GM12878 (cell line): ENCODE measurements around the gene VTA1. TPM values are rescaled to one million over a fixed set of nuclear protein-coding genes. Genes with fewer than 3 reads are reported as not detected.

Source experiments
- ATAC-seq: fragments of 200-7000 bp; cut with Tn5 transposase; 3 replicates; pipeline ENCODE4 v1.9.1; 2020; ENCODE audit warnings: mild to moderate bottlenecking, moderate library complexity
- BruUV-seq: library from RNA; stranded (reverse); fragments of 400-500 nt; replicated peaks from 2 replicates; lab custom pipeline; 2021; lab: Mats Ljungman, UMichigan
- CTCF ChIA-PET: fragments of 300-600 bp; sonication (Branson Sonifier 250); formaldehyde crosslinking; extraction: SDS; loops from one replicate; lab custom pipeline; 2021; ENCODE audit warnings: inconsistent platforms; lab: Yijun Ruan, JAX
- POLR2A ChIA-PET: fragments of 350-600 bp; formaldehyde crosslinking; extraction: SDS; loops from one replicate; lab custom pipeline; 2021; ENCODE audit warnings: inconsistent platforms; lab: Charles Lee
- RAD21 ChIA-PET: fragments of 300-600 bp; sonication (Branson Sonifier 250); formaldehyde crosslinking; loops from one replicate; lab custom pipeline; 2023; ENCODE audit warnings: antibody characterized with exemption; ENCODE audit not compliant: unreplicated experiment; lab: Charles Lee
- SMC1A ChIA-PET: fragments of 300-600 bp; sonication (Branson Sonifier 250); formaldehyde crosslinking; loops from one replicate; lab custom pipeline; 2023; ENCODE audit not compliant: unreplicated experiment, uncharacterized antibody; lab: Charles Lee
- DNase-seq: peaks from one replicate; pipeline ENCODE4 v3.0.0-alpha.2; 2011; ENCODE audit warnings: low read depth, low spot score
- FAIRE-seq: peaks from 3 replicates; lab custom pipeline; 2011; peaks lifted over from hg19 to GRCh38; lab: Jason Lieb, UNC
- H2AFZ ChIP-seq: 2 replicates; pipeline ENCODE4 v1.6.0; 2011; ENCODE audit warnings: low read depth, low read length, control low read depth; ENCODE audit not compliant: control insufficient read depth
- H3K27ac ChIP-seq: 2 replicates; pipeline ENCODE4 v1.5.1; 2011; ENCODE audit warnings: control low read depth; ENCODE audit not compliant: control insufficient read depth, insufficient read depth
- H3K27me3 ChIP-seq, 2 experiments: replicated peaks in 1 of 2; 2 replicates each; pipeline versions ENCODE4 v1.6.0 to v1.6.1; 2011; ENCODE audit warnings: low read length in 1 of 2; ENCODE audit not compliant: control insufficient read depth in 2 of 2, insufficient read depth in 2 of 2
- H3K36me3 ChIP-seq, 2 experiments: 2 replicates each; pipeline ENCODE4 v1.5.1; 2011; ENCODE audit warnings: low read length in 1 of 2; ENCODE audit not compliant: control insufficient read depth in 2 of 2, insufficient read depth in 2 of 2
- H3K4me1 ChIP-seq: 2 replicates; pipeline ENCODE4 v1.6.1; 2011; ENCODE audit warnings: mild to moderate bottlenecking, low read length, moderate library complexity, mixed read lengths; ENCODE audit not compliant: control insufficient read depth, insufficient read depth
- H3K4me2 ChIP-seq: 2 replicates; pipeline ENCODE4 v1.6.0; 2011; ENCODE audit warnings: control low read depth; ENCODE audit not compliant: control insufficient read depth, insufficient read depth
- H3K4me3 ChIP-seq: fragments of 200-600 bp; sonication (generic); 2 replicates; pipeline ENCODE4 v1.5.1; 2016
- H3K79me2 ChIP-seq: 2 replicates; pipeline ENCODE4 v1.6.0; 2011; ENCODE audit warnings: low read length; ENCODE audit not compliant: control insufficient read depth, insufficient read depth
- H3K9ac ChIP-seq: 2 replicates; pipeline ENCODE4 v1.8.0; 2011; ENCODE audit warnings: low read length, control low read depth, mixed read lengths; ENCODE audit not compliant: control insufficient read depth, insufficient read depth
- H3K9me3 ChIP-seq: replicated peaks from 3 replicates; pipeline ENCODE4 v1.5.1; 2011; ENCODE audit warnings: mild to moderate bottlenecking, low read length; ENCODE audit not compliant: control insufficient read depth, insufficient read depth
- H4K20me1 ChIP-seq: 2 replicates; pipeline ENCODE4 v1.6.0; 2011; ENCODE audit not compliant: control insufficient read depth, insufficient read depth
- BRCA1 ChIP-seq: IDR thresholded peaks from 2 replicates; pipeline ENCODE4 v1.6.1; 2011; ENCODE audit warnings: low read depth, low read length, improper control_type of control experiment
- CREB1 ChIP-seq: IDR thresholded peaks from 2 replicates; pipeline ENCODE4 v1.6.1; 2012; ENCODE audit warnings: low read depth, mild to moderate bottlenecking, inconsistent platforms
- CREM ChIP-seq: IDR thresholded peaks from 2 replicates; pipeline ENCODE4 v1.6.1; 2014; ENCODE audit warnings: antibody characterized with exemption, low read depth
- GABPA ChIP-seq: IDR thresholded peaks from 2 replicates; pipeline ENCODE4 v1.6.1; 2014; ENCODE audit warnings: antibody characterized with exemption, low read depth, mild to moderate bottlenecking, inconsistent platforms
- IKZF1 ChIP-seq: fragments of 450-650 bp; conservative IDR thresholded peaks from 2 replicates; pipeline ENCODE4 v1.6.1; 2017; ENCODE audit warnings: antibody characterized with exemption, mild to moderate bottlenecking
- JUNB ChIP-seq: IDR thresholded peaks from 2 replicates; pipeline ENCODE4 v1.6.1; 2016; ENCODE audit warnings: antibody characterized with exemption, mild to moderate bottlenecking
- JUND ChIP-seq: IDR thresholded peaks from 2 replicates; pipeline ENCODE4 v1.6.1; 2012; ENCODE audit warnings: low read depth, mild to moderate bottlenecking, low read length, improper control_type of control experiment, moderate library complexity
- NBN ChIP-seq: fragments of 450-650 bp; IDR thresholded peaks from 2 replicates; pipeline ENCODE4 v1.6.1; 2016
- NR2F1 ChIP-seq: fragments of 450-650 bp; conservative IDR thresholded peaks from 2 replicates; pipeline ENCODE4 v1.6.1; 2017; ENCODE audit warnings: mild to moderate bottlenecking
- RAD51 ChIP-seq: fragments of 450-650 bp; IDR thresholded peaks from 2 replicates; pipeline ENCODE4 v1.6.1; 2016; ENCODE audit warnings: moderate library complexity, mild to moderate bottlenecking, inconsistent platforms
- RUNX3 ChIP-seq: IDR thresholded peaks from 2 replicates; pipeline ENCODE4 v1.6.1; 2012; ENCODE audit warnings: low read length, inconsistent platforms
- SMAD1 ChIP-seq: fragments of 450-650 bp; IDR thresholded peaks from 2 replicates; pipeline ENCODE4 v1.6.1; 2018; ENCODE audit warnings: mild to moderate bottlenecking, low read depth; ENCODE audit not compliant: partially characterized antibody
- SPI1 ChIP-seq: IDR thresholded peaks from 2 replicates; pipeline ENCODE4 v1.6.1; 2011; ENCODE audit warnings: low read depth, mild to moderate bottlenecking, low read length, moderate library complexity, borderline replicate concordance; ENCODE audit not compliant: insufficient read depth
- SREBF1 ChIP-seq: IDR thresholded peaks from 2 replicates; pipeline ENCODE4 v1.6.1; 2012; ENCODE audit warnings: mild to moderate bottlenecking, low read length
- SREBF2 ChIP-seq: IDR thresholded peaks from 2 replicates; pipeline ENCODE4 v1.6.1; 2012; ENCODE audit warnings: mild to moderate bottlenecking, low read length
- TAF1 ChIP-seq: IDR thresholded peaks from 2 replicates; pipeline ENCODE4 v1.6.1; 2011; ENCODE audit warnings: mild to moderate bottlenecking, low read depth, low read length, borderline replicate concordance
- ZNF384 ChIP-seq: IDR thresholded peaks from 2 replicates; pipeline ENCODE4 v1.6.1; 2012; ENCODE audit warnings: low read depth, mild to moderate bottlenecking, low read length, improper control_type of control experiment, borderline replicate concordance
- WGBS: methylation state at CpG from one replicate; pipeline ENCODE4 v1.1.6; 2016; ENCODE audit warnings: low lambda C conversion rate; ENCODE audit not compliant: insufficient replicate concordance, insufficient coverage; ENCODE audit errors: missing lambda C conversion rate; 5-methylcytosine and 5-hydroxymethylcytosine counted together
- in situ Hi-C: fragments of 300-500 bp; cut with MboI; formaldehyde crosslinking; loops from 9 replicates; pipeline ENCODE4 v1.14.3; 2018; ENCODE audit warnings: mixed read lengths
- intact Hi-C: fragments of 100-400 bp; cut with micrococcal nuclease; formaldehyde crosslinking; loops from one replicate; pipeline ENCODE4 v1.14.2; 2022; ENCODE audit not compliant: unreplicated experiment
- polyA plus RNA-seq, 11 experiments: library from polyadenylated mRNA; depleted of rRNA in 4 of 11; unstranded in 6 of 11; stranded (reverse) in 5 of 11; fragments of >200 nt; fragmentation: Nextera tagmentation in 4 of 11; fragmentation: Illumina TruSeq in 1 of 11; extraction: Ambion mirVana in 4 of 11; extraction: Trizol in 1 of 11; gene quantifications; 1 replicate in 1 of 11; 2 replicates in 10 of 11; pipeline versions ENCODE4 v1.2.1 to v1.2.3, GENCODE V29; 2011 to 2016; ENCODE audit warnings: inconsistent platforms in 2 of 11, missing spikeins in 2 of 11, low read depth in 1 of 11
- total RNA-seq, 4 experiments: library from RNA; depleted of rRNA in 3 of 4; stranded (reverse); fragments of >200 nt in 3 of 4; fragmentation: Illumina TruSeq in 1 of 4; extraction: Trizol in 1 of 4; gene quantifications; 2 replicates each; pipeline versions ENCODE4 v1.2.1 to v1.2.3, GENCODE V29; 2013 to 2021
- TF ChIP-seq, protein P1 (sequence below): fragments of 150-350 bp; IDR thresholded peaks from 2 replicates; pipeline ENCODE4 v1.6.1; 2016; ENCODE audit warnings: low read depth, low read length
- TF ChIP-seq, protein P2 (sequence below): IDR thresholded peaks from 2 replicates; pipeline ENCODE4 v1.6.1; 2012; ENCODE audit warnings: low read depth, low read length, improper control_type of control experiment
- TF ChIP-seq, protein P3 (sequence below): fragments of 450-650 bp; IDR thresholded peaks from 2 replicates; pipeline ENCODE4 v1.6.1; 2017; ENCODE audit warnings: low read depth, mild to moderate bottlenecking, moderate library complexity

The VTA1 gene
- total and polyA plus RNA-seq, 10 of the 15 experiments (the other 5 are each of a cell fraction or from before 2014, with no cell fraction given): 48.3 to 126 (median 90.7) TPM

DNA sequence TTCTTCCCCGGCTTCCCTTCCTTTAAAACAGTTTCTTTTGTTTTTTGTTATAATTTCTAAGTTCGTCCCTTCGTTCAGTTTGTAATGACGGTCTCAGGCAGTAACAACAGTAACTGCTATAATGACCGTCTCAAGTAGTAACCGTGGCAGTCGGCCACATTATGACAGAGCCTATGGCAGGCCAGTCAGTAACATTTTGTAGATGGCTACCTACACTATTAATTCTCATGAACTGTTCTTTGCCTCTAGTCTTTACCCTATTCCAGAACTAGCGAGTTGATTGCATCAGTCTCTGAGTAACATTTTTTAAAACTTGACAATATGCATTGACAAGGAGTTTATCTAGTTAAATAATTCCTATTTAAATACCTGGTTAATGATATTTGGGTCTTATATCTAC lies 111.7 kb downstream of the VTA1 start:
- Histone ChIP-seq H3K36me3 (no peaks in the 10 kb centered on the region), H3K9me3 (no peaks in the 10 kb centered on the region), H3K4me3 (no peak overlapping the region), H3K4me2 (no peak overlapping the region), H3K79me2 (no peaks in the 10 kb centered on the region), H3K9ac (no peak overlapping the region), H3K27me3 (no peaks in the 10 kb centered on the region), H4K20me1 (no peaks in the 10 kb centered on the region), H2AFZ (no peak overlapping the region), H3K27ac (no peak overlapping the region), H3K4me1 (no peaks in the 10 kb centered on the region)
- CTCF ChIA-PET: no interaction called here
- RAD21 ChIA-PET: no interaction called here
- BruUV-seq: no TSS peak
- POLR2A ChIA-PET: no interaction called here
- in situ Hi-C loops: no loop called here
- WGBS: 63% methylated on average over 8 of the region's 8 CpGs
- ATAC-seq (no peak), DNase-seq (no peak), FAIRE-seq (no peak)
- SMC1A ChIA-PET: no interaction called here
- TF ChIP-seq IKZF1 (no peak), SPI1 (no peak), BRCA1 (no peak), GABPA (no peak), NBN (no peak), TAF1 (no peak), ZNF384 (no peak), SMAD1 (no peak), RAD51 (no peak), JUND (no peak), SREBF1 (no peak), RUNX3 (no peak), NR2F1 (no peak), SREBF2 (no peak), CREM (no peak), CREB1 (no peak), JUNB (no peak)
- TF ChIP-seq, protein P1, sequence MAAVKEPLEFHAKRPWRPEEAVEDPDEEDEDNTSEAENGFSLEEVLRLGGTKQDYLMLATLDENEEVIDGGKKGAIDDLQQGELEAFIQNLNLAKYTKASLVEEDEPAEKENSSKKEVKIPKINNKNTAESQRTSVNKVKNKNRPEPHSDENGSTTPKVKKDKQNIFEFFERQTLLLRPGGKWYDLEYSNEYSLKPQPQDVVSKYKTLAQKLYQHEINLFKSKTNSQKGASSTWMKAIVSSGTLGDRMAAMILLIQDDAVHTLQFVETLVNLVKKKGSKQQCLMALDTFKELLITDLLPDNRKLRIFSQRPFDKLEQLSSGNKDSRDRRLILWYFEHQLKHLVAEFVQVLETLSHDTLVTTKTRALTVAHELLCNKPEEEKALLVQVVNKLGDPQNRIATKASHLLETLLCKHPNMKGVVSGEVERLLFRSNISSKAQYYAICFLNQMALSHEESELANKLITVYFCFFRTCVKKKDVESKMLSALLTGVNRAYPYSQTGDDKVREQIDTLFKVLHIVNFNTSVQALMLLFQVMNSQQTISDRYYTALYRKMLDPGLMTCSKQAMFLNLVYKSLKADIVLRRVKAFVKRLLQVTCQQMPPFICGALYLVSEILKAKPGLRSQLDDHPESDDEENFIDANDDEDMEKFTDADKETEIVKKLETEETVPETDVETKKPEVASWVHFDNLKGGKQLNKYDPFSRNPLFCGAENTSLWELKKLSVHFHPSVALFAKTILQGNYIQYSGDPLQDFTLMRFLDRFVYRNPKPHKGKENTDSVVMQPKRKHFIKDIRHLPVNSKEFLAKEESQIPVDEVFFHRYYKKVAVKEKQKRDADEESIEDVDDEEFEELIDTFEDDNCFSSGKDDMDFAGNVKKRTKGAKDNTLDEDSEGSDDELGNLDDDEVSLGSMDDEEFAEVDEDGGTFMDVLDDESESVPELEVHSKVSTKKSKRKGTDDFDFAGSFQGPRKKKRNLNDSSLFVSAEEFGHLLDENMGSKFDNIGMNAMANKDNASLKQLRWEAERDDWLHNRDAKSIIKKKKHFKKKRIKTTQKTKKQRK: no peak
- TF ChIP-seq, protein P2, sequence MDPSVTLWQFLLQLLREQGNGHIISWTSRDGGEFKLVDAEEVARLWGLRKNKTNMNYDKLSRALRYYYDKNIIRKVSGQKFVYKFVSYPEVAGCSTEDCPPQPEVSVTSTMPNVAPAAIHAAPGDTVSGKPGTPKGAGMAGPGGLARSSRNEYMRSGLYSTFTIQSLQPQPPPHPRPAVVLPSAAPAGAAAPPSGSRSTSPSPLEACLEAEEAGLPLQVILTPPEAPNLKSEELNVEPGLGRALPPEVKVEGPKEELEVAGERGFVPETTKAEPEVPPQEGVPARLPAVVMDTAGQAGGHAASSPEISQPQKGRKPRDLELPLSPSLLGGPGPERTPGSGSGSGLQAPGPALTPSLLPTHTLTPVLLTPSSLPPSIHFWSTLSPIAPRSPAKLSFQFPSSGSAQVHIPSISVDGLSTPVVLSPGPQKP: no peak
- TF ChIP-seq, protein P3, sequence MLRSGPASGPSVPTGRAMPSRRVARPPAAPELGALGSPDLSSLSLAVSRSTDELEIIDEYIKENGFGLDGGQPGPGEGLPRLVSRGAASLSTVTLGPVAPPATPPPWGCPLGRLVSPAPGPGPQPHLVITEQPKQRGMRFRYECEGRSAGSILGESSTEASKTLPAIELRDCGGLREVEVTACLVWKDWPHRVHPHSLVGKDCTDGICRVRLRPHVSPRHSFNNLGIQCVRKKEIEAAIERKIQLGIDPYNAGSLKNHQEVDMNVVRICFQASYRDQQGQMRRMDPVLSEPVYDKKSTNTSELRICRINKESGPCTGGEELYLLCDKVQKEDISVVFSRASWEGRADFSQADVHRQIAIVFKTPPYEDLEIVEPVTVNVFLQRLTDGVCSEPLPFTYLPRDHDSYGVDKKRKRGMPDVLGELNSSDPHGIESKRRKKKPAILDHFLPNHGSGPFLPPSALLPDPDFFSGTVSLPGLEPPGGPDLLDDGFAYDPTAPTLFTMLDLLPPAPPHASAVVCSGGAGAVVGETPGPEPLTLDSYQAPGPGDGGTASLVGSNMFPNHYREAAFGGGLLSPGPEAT: no peak
- intact Hi-C loops: no loop called here
